Endometrial microvascular endothelial cells (primary cell): ENCODE results near the gene HOMER2. TPM values are rescaled to one million over a fixed set of nuclear protein-coding genes. Genes with fewer than 3 reads are reported as not detected.

Experiments
- in situ Hi-C: cut with HindIII; loops from 2 replicates; pipeline ENCODE4 v1.10.0; 2017; ENCODE audit warnings: low sequenced_read_pairs, low pct_unique_long_range_greater_than_20kb; ENCODE audit errors: inconsistent ontology term
- total RNA-seq: library from RNA; depleted of rRNA; stranded (reverse); fragments of >200 nt; gene quantifications from one replicate; pipeline ENCODE4 v1.2.3, GENCODE V29; 2015; ENCODE audit errors: inconsistent ontology term

HOMER2 gene
- total RNA-seq, 1 donor from 2014 or later: 0.09 TPM

- in situ Hi-C loops: no loop called here
These were observed 102.7 kb downstream of the HOMER2 start for GRCh38 chr15:82849556-82850512.

GRCh38 chr15:82848241-82848993, 104.1 kb downstream of the HOMER2 start:
- in situ Hi-C loops: no loop called here

GRCh38 chr15:82847703-82848102, 104.8 kb downstream of the HOMER2 start:
- in situ Hi-C loops: no loop called here

- in situ Hi-C loops: no loop called here
These were observed 105.9 kb downstream of the HOMER2 start for GRCh38 chr15:82846621-82847020.

- in situ Hi-C loops: no loop called here
These were observed 106.8 kb downstream of the HOMER2 start for GRCh38 chr15:82845686-82846085.

GRCh38 chr15:82843566-82843965, 109.0 kb downstream of the HOMER2 start:
- in situ Hi-C loops: no loop called here

- in situ Hi-C loops: no loop called here
These were observed 112.4 kb downstream of the HOMER2 start for GRCh38 chr15:82840166-82840565.

- in situ Hi-C loops: no loop called here
These were observed 113.4 kb downstream of the HOMER2 start for GRCh38 chr15:82839136-82839535.

- in situ Hi-C loops: no loop called here
These were observed 114.3 kb downstream of the HOMER2 start for GRCh38 chr15:82838096-82838735.

GRCh38 chr15:82835391-82835917, 117.1 kb downstream of the HOMER2 start:
- in situ Hi-C loops: no loop called here

- in situ Hi-C loops: no loop called here
These were observed 119.2 kb downstream of the HOMER2 start for GRCh38 chr15:82833362-82833682.

GRCh38 chr15:82832601-82833361, 119.7 kb downstream of the HOMER2 start:
- in situ Hi-C loops: no loop called here

- in situ Hi-C loops: no loop called here
These were observed 120.5 kb downstream of the HOMER2 start for GRCh38 chr15:82831894-82832600.

GRCh38 chr15:82830427-82831173, 121.9 kb downstream of the HOMER2 start:
- in situ Hi-C loops: no loop called here

- in situ Hi-C loops: no loop called here
These were observed 123.3 kb downstream of the HOMER2 start for GRCh38 chr15:82829234-82829633.

- in situ Hi-C loops: no loop called here
These were observed 124.4 kb downstream of the HOMER2 start for GRCh38 chr15:82828075-82828474.

- in situ Hi-C loops: no loop called here
These were observed 129.5 kb downstream of the HOMER2 start for GRCh38 chr15:82823049-82823448.
